ENCODE measurements around the gene SORBS1. TPM values are rescaled to one million over a fixed set of nuclear protein-coding genes. Genes with fewer than 3 reads are reported as not detected.

The SORBS1 gene
- total and polyA plus RNA-seq, 2 of the 13 experiments (the other 11 are each of a cell fraction or from before 2014, with no cell fraction given) = 16.8 to 39.8 TPM

- TF ChIP-seq, protein P1, sequence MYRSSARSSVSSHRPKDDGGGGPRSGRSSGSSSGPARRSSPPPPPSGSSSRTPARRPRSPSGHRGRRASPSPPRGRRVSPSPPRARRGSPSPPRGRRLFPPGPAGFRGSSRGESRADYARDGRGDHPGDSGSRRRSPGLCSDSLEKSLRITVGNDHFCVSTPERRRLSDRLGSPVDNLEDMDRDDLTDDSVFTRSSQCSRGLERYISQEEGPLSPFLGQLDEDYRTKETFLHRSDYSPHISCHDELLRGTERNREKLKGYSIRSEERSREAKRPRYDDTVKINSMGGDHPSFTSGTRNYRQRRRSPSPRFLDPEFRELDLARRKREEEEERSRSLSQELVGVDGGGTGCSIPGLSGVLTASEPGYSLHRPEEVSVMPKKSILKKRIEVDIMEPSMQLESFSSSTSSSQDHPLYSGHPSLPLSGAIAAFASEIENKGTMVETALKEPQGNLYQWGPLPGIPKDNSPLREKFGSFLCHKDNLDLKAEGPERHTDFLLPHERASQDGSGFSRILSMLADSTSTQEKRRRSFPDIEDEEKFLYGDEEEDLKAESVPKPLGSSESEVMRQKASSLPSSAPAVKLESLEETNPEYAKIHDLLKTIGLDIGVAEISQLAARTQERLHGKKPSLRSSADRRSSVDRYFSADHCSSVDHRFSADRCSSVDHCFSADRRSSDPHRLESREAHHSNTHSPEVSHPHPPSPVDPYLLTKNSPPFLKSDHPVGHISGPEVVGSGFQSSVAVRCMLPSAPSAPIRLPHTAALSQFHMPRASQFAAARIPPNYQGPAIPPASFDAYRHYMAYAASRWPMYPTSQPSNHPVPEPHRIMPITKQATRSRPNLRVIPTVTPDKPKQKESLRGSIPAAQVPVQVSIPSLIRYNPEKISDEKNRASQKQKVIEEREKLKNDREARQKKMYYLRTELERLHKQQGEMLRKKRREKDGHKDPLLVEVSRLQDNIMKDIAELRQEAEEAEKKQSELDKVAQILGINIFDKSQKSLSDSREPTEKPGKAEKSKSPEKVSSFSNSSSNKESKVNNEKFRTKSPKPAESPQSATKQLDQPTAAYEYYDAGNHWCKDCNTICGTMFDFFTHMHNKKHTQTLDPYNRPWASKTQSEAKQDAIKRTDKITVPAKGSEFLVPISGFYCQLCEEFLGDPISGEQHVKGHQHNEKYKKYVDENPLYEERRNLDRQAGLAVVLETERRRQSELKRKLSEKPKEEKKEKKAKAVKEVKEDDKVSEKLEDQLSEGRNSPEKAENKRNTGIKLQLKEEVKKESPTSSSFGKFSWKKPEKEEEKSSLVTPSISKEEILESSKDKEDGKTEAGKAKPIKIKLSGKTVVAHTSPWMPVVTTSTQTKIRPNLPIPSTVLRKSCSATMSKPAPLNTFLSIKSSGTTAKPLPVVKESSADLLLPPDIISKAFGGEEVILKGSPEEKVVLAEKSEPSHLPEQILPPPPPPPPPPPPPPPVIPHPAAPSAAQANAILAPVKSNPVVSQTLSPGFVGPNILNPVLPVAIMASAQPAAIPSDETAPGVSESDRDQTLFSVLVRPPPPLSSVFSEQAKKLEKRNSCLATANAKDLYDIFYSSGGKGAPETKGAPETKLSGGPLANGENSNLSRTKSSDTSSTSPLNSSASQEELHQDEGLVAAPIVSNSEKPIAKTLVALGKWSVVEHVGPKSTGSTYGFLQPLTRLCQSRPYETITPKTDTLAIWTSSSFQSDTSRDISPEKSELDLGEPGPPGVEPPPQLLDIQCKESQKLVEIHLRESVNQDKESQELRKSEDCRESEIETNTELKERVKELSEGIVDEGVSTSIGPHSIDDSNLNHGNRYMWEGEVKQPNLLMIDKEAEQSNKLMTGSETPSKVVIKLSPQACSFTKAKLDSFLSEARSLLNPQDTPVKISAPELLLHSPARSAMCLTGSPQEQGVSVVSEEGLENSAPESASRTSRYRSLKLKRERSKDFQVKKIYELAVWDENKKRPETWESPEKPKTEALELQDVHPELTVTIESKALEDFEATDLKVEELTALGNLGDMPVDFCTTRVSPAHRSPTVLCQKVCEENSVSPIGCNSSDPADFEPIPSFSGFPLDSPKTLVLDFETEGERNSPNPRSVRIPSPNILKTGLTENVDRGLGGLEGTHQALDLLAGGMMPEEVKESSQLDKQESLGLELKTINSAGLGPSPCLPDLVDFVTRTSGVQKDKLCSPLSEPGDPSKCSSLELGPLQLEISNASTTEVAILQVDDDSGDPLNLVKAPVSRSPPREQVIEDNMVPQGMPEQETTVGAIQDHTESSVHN (CRISPR knock-in tag; IDR thresholded peaks at IDR 0.05) = no peak
- TF ChIP-seq EED (CRISPR knock-in tag; IDR thresholded peaks at IDR 0.05) (no peak), BRD4 (CRISPR knock-in tag; IDR thresholded peaks at IDR 0.05) (no peak), EZH2 (conservative IDR thresholded peaks at IDR 0.05; ENCODE audit: low read depth, low read length) (no peak), RAD51 (IDR thresholded peaks at IDR 0.05; ENCODE audit: borderline replicate concordance) (no peak)
- TF ChIP-seq, protein P2, sequence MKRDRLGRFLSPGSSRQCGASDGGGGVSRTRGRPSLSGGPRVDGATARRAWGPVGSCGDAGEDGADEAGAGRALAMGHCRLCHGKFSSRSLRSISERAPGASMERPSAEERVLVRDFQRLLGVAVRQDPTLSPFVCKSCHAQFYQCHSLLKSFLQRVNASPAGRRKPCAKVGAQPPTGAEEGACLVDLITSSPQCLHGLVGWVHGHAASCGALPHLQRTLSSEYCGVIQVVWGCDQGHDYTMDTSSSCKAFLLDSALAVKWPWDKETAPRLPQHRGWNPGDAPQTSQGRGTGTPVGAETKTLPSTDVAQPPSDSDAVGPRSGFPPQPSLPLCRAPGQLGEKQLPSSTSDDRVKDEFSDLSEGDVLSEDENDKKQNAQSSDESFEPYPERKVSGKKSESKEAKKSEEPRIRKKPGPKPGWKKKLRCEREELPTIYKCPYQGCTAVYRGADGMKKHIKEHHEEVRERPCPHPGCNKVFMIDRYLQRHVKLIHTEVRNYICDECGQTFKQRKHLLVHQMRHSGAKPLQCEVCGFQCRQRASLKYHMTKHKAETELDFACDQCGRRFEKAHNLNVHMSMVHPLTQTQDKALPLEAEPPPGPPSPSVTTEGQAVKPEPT (CRISPR knock-in tag; IDR thresholded peaks at IDR 0.05; ENCODE audit: low read depth) = no peak
These were observed 155.5 kb downstream of the SORBS1 start (continued) for GRCh38 chr10:95405655-95406054.
